GM21528 (cell line): ENCODE results near the gene GATB.
"Not testable (repeated sequence)": the region's sequence is repeated elsewhere in the genome, so short reads cannot be mapped to it uniquely, and the experiment has no call there.

ENCODE experiments used
- ATAC-seq: cut with Tn5 transposase; IDR thresholded peaks from one replicate; pipeline ENCODE4 v1.9.1; 2021; ENCODE audit warnings: mild to moderate bottlenecking, moderate library complexity; ENCODE audit not compliant: unreplicated experiment, low FRiP score

The GATB gene

DNA sequence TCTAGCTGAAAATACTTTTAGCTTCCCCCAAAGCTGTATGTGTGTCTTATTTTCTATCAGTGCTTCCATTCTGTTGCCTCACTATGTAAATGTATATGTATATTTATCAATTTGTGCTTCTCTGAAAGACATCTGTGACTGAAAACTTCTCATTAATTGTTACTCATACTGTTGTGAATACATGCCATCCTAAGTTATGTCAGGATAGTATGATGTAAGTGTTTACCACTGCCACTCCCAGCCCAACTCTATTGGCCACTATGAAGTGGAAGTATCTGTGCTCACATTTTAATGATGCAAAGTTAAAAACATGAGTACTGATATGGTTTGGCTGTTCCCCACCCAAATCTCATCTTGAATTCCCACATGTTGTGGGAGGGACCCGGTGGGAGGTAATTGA, 24.4 kb downstream of the GATB start:
- no peak for ATAC-seq

DNA sequence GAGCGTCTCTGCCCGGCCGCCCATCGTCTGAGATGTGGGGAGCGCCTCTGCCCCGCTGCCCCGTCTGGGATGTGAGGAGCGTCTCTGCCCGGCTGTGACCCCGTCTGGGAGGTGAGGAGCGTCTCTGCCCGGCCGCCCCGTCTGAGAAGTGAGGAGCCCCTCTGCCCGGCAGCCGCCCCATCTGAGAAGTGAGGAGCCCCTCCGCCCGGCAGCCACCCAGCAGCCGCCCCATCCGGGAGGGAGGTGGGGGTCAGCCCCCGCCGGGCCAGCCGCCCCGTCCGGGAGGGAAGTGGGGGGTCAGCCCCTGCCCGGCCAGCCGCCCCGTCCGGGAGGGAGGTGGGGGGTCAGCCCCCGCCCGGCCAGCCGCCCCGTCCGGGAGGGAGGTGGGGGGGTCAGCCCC, 29.1 kb downstream of the GATB start:
- not testable (repeated sequence) for ATAC-seq

- ATAC-seq, result no peak
Measured at GRCh38 chr4:151729731-151730559, 30.9 kb downstream of the GATB start.

DNA sequence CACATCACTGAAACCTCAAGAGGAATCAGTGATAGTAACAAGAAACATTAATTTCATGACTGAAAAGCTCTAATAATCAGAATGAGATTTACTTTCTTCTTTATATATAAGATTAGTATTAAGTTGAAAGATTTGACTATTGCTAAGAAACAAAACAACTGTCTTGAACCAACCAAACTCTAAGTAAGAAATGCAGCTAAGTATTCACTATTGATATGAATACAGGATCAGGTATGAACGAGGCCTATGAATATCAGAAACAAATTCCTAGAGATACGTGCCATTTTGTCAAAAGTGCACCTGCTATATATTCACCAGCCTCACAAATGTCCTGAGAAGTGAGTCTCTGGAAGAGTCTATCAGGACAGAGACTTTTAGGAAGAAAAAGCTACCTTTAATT, 32.1 kb downstream of the GATB start:
- no peak for ATAC-seq

DNA sequence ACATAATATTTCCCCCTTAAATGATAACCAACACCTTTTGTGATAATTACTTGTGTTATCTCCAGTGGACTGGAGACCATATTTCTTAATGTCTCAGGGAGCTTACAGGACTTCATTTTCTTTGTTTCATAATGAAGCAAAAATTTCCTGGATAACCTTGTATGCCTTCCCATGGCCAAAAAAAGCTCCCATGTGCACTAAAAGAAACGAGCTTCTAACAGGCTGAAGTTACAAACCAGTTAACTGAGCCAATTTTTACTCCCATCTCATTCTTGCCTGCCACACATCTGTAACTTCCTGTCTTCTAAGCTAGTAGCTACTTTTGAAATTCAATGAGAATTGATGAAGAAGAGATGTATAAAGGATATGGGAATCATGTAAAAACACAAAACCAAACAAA, 32.8 kb downstream of the GATB start:
- ATAC-seq, result no peak

GRCh38 chr4:151727365-151727764, 33.4 kb downstream of the GATB start:
- ATAC-seq, result no peak

DNA sequence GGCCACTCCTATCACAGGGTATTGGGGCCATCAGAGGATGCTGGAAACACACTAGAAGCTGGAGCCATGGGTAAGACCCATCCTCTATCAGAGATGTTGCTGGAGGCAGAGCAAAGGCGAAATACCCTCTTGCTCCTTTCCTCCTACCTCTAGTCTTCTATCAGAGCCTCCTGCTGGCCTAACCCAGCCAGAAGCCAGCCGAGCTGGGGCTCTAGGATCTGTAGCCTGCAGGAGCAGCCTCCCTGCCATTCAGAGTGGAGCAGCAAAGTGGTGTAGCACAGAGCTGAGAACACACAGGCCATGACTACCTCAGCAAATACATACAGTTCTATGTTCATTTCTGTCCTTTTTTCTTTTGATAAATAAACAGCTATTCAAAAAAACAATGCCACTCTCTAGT, 35.7 kb downstream of the GATB start:
- no peak for ATAC-seq

- ATAC-seq, result no peak
Measured at GRCh38 chr4:151721916-151722315, 38.9 kb downstream of the GATB start.

DNA sequence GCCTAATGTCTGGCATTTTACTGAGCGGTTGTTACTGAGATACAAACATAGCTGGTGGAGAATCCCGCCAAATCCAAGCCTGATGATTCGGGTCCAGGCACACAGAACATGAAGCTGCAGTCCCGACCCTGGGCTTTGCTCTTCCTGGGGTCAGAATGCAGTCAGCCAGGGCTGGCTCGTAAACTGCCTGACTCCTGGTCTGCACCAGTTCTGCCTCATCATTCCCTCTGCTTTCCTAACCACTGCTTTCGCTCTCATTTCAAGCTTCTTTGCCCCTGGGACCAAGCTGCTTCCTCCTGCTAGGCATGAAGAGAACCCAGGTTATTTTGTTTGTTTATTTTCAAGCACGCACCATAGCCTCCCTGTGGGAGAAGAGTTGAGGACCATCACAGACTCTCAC, 39.3 kb downstream of the GATB start:
- no peak for ATAC-seq

GRCh38 chr4:151719956-151720334, 40.9 kb downstream of the GATB start:
- no peak for ATAC-seq

DNA sequence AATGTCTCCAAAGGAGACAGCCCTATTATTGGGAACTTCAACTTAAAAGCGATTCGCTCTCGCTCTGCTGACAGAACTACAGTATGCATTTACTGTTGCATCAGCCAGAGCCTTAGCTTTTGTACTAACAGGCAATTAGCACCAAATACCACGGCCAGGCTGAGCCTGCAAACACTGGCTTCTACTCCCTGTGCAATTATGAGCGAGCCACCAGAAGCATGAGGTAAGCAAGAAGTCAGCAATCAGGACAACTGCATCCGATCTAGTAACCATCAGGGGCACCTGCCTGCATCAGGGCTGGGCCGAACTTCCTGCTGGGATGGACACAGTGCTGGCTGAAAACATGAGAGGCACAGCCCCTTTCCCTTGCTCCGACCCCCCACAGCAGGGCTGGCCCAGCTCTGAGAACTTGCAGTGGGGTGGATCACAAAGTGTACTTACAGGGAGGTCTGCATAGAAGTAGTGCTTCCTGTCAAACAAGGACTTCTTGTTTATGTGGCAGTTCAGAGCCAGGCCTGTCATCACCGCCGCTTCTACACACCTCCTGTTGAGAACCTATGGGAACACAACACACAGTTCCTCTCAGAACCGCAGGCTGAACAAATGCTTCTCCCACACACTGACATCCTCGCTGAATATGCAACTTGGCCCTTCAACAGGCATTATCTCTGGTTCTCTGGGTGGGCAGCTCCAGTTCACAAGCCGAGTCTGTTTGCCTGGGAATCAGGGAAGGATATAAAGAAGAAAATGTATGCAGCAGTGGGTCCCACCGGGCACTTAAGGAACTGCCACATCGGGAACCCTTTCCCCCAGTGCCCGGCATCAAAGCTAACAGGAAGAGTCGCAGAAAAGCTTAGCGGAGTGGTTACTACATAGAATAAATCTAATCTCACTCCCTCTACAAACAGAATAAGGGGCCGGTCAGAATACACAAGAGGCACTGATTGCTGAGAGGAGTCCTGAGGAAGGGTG, 41.5 kb downstream of the GATB start:
- no peak for ATAC-seq

GRCh38 chr4:151717909-151718628, 42.7 kb downstream of the GATB start:
- no peak for ATAC-seq

GRCh38 chr4:151717314-151717713, 43.5 kb downstream of the GATB start:
- ATAC-seq, result no peak

DNA sequence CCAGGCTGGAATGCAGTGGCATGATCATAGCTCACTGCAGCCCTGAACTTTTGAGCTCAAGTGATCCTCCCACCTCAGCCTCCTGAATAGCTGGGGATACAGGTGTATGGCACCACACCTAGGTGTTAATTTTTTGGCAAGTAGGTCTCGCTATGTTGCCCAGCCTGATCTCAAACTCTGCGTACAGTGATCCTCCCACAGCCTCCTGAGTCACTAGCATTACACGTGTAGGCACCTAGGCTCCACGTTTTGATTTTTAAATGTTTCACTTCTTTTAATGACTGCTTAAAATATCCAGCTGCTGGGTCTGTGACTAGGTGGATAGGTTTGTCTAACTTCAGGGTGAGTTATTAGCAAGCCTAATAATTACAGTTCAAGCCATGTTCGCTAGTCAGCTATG, 44.5 kb downstream of the GATB start:
- no peak for ATAC-seq

GRCh38 chr4:151715881-151716280, 44.9 kb downstream of the GATB start:
- ATAC-seq, result no peak

- no peak for ATAC-seq
Measured at GRCh38 chr4:151712777-151713176, 48.0 kb downstream of the GATB start.

DNA sequence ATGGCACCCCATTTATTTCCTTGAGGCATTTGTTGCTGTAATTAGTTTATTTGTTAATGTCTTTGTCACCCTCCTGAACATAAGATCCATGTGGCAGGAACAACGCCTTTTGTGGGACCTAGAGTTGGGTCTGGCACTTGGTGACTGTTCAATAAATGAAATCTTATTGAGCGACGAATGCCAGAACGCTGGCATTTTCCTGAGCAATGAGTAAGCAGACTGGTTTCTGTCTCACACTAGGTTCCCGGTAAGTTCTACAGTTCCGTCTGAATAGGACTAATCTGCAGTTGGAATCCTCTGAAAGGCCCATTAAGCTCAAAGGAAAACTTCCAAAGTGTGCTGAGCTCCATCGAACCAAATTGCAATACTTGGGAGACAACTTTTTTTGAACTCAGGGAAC, 49.2 kb downstream of the GATB start:
- ATAC-seq, result no peak

- ATAC-seq, result no peak
Measured at GRCh38 chr4:151709587-151709986, 51.2 kb downstream of the GATB start.

- ATAC-seq, result no peak
Measured at GRCh38 chr4:151709071-151709470, 51.7 kb downstream of the GATB start.

DNA sequence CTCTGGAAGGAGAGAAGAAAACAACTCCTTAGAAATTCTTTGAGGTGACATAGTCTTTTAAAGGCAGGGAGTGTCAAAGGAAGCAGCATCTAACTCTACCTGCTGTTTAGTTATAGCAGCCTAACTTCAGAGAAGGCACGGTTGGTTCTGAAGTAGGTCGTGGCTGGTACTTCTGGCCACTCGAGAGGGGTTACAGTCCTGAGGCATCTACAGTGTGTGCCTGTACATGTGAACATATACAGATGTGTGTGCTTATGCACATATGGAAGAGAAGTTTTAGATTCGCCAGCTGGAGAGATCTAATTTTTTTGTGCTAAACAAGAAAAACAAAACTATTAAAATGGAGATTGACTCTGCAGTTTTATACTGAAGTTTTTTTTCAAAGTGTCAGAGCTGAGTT, 52.7 kb downstream of the GATB start:
- no peak for ATAC-seq

DNA sequence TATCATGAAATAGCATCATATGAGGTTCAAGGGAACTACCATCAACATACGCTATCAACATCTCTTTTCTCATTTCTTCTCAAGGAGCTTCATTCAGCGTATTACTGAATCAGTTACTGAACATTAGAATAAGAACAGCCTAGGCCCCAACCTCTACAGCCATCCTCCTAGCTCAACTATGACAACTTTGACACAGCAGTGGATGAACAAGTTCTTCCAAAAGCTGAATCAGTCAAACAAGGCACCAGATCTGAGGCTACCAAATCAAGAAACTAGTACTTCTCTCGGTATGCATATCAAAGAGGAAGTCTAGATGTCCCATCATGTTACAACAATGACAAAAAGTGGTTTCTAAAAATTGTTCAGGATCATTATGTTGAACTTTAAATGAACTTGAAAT, 57.4 kb downstream of the GATB start:
- ATAC-seq, result no peak
